ENCODE results near the gene LEFTY1. TPM values are rescaled to one million over a fixed set of nuclear protein-coding genes. Genes with fewer than 3 reads are reported as not detected.

Gene LEFTY1
- total RNA-seq, 1 donor from 2014 or later = 0.99 TPM

- TF ChIP-seq, protein P1, sequence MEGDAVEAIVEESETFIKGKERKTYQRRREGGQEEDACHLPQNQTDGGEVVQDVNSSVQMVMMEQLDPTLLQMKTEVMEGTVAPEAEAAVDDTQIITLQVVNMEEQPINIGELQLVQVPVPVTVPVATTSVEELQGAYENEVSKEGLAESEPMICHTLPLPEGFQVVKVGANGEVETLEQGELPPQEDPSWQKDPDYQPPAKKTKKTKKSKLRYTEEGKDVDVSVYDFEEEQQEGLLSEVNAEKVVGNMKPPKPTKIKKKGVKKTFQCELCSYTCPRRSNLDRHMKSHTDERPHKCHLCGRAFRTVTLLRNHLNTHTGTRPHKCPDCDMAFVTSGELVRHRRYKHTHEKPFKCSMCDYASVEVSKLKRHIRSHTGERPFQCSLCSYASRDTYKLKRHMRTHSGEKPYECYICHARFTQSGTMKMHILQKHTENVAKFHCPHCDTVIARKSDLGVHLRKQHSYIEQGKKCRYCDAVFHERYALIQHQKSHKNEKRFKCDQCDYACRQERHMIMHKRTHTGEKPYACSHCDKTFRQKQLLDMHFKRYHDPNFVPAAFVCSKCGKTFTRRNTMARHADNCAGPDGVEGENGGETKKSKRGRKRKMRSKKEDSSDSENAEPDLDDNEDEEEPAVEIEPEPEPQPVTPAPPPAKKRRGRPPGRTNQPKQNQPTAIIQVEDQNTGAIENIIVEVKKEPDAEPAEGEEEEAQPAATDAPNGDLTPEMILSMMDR (IDR thresholded peaks at IDR 0.05) = no peak
- no peaks in the 10 kb centered on the region for H3K9me3 Mint-ChIP-seq (ENCODE audit: low read depth)
- H3K27ac Mint-ChIP-seq (ENCODE audit: unreplicated experiment) = no peak overlapping the region
- H3K27me3 Mint-ChIP-seq (ENCODE audit: low read depth) = no peaks in the 10 kb centered on the region
- no peaks in the 10 kb centered on the region for H3K36me3 Mint-ChIP-seq (ENCODE audit: low read depth)
- no peak overlapping the region for H3K4me3 Mint-ChIP-seq (ENCODE audit: unreplicated experiment)
- peaks cover 3% of the 10 kb centered on the region for H3K4me1 Mint-ChIP-seq (ENCODE audit: low read depth)
- no peak for DNase-seq (ENCODE audit: low spot score)
Observed at GRCh38 chr1:225907341-225907740, 18.4 kb upstream of the LEFTY1 start.

DNA sequence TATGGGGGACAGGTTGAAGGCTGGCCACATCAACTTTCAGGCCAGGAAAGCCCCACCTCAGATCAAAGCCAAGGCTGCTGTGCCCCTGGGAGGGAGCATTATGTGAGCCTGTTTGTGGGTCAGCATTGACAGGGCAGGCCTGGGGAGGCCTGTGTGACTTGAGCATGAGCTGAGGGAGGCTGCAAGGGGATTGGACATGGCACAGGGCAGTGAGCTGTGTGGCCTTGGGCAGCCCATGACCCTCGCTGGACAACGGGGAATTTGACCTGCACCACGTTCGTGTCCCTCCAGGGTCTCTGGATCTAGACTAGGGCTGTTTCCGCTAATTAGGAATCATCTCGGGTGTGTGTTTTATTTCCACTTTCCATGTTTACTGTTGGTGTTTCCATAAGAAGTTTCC, 17.5 kb upstream of the LEFTY1 start:
- Mint-ChIP-seq H3K4me1 (ENCODE audit: low read depth) (no peaks in the 10 kb centered on the region), H3K36me3 (ENCODE audit: low read depth) (no peaks in the 10 kb centered on the region)

GRCh38 chr1:225903623-225904022, 14.7 kb upstream of the LEFTY1 start:
- Mint-ChIP-seq H3K27ac (ENCODE audit: unreplicated experiment) (no peak overlapping the region), H3K4me1 (ENCODE audit: low read depth) (no peaks in the 10 kb centered on the region), H3K4me3 (ENCODE audit: unreplicated experiment) (no peak overlapping the region), H3K36me3 (ENCODE audit: low read depth) (no peaks in the 10 kb centered on the region), H3K9me3 (ENCODE audit: low read depth) (no peaks in the 10 kb centered on the region), H3K27me3 (ENCODE audit: low read depth) (no peaks in the 10 kb centered on the region)
- TF ChIP-seq, protein P1 (IDR thresholded peaks at IDR 0.05) = no peak
- no peak for DNase-seq (ENCODE audit: low spot score)

More for the DNA sequence above, 17.5 kb upstream of the LEFTY1 start:
- H3K27ac Mint-ChIP-seq (ENCODE audit: unreplicated experiment) = no peak overlapping the region
- no peaks in the 10 kb centered on the region for H3K9me3 Mint-ChIP-seq (ENCODE audit: low read depth)
- no peak overlapping the region for H3K4me3 Mint-ChIP-seq (ENCODE audit: unreplicated experiment)
- TF ChIP-seq, protein P1 (IDR thresholded peaks at IDR 0.05) = no peak
- H3K27me3 Mint-ChIP-seq (ENCODE audit: low read depth) = no peaks in the 10 kb centered on the region
- DNase-seq (ENCODE audit: low spot score) = no peak

GRCh38 chr1:225899044-225899925, 10.3 kb upstream of the LEFTY1 start:
- no peaks in the 10 kb centered on the region for H3K4me1 Mint-ChIP-seq (ENCODE audit: low read depth)
- no peaks in the 10 kb centered on the region for H3K9me3 Mint-ChIP-seq (ENCODE audit: low read depth)
- H3K36me3 Mint-ChIP-seq (ENCODE audit: low read depth) = no peaks in the 10 kb centered on the region
- no peak for DNase-seq (ENCODE audit: low spot score)
- no peaks in the 10 kb centered on the region for H3K27me3 Mint-ChIP-seq (ENCODE audit: low read depth)
- TF ChIP-seq, protein P1 (IDR thresholded peaks at IDR 0.05) = no peak
- H3K4me3 Mint-ChIP-seq (ENCODE audit: unreplicated experiment) = no peak overlapping the region
- H3K27ac Mint-ChIP-seq (ENCODE audit: unreplicated experiment) = no peak overlapping the region

DNA sequence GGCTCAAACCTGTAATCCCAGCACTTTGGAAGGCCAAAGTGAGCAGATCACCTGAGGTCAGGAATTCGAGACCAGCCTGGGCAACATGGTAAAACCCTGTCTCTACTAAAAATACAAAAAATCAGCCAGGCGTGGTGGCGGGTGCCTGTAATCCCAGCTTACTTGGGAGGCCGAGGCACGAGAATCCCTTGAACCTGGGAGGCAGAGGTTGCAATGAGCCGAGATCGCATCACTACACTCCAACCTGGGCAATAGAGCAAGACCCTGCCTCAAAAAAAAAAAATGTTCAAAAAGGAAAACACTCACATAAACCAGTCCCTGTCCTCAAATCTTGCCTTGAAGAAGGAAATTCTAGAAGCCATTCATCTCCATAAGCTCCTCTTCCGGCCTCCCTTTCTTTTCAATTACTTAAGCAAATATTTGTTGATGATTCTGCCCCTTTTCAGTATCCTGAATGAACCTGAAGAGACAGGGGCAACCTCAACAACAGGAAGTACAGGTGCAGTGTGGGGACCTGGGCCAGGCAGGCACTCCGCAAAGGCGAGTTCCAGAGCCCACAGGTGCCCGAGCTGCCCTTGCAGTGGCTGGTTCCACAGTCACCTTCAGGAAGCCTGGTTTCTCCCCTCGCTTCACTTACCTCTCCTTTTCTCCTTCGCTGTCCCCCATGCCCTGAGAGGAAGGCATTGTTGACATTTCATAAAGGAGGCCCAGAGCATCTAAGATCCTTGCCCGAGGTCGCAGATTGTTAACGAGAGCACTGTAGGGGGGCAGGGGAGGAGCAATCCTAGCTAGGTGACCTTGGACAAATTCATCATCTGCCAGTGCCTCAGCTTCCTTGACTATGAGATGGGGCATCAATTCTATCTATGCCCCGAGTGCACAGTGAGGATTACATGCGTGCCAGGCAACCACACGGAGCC, 8.9 kb upstream of the LEFTY1 start:
- H3K27me3 Mint-ChIP-seq (ENCODE audit: low read depth) = no peaks in the 10 kb centered on the region
- no peak for DNase-seq (ENCODE audit: low spot score)
- no peaks in the 10 kb centered on the region for H3K9me3 Mint-ChIP-seq (ENCODE audit: low read depth)
- no peaks in the 10 kb centered on the region for H3K36me3 Mint-ChIP-seq (ENCODE audit: low read depth)
- no peaks in the 10 kb centered on the region for H3K4me1 Mint-ChIP-seq (ENCODE audit: low read depth)
- TF ChIP-seq, protein P1 (IDR thresholded peaks at IDR 0.05) = no peak
- H3K4me3 Mint-ChIP-seq (ENCODE audit: unreplicated experiment) = no peak overlapping the region
- H3K27ac Mint-ChIP-seq (ENCODE audit: unreplicated experiment) = no peak overlapping the region

Measured in chondrocyte (in vitro differentiated cells).